Gastrocnemius medialis (tissue), 4 donors: ENCODE data around the gene GOLPH3.

Experiments used
- POLR2A ChIP-seq, 2 donors: fragments of 450-650 bp; IDR thresholded peaks; one replicate each; pipeline ENCODE4 v1.6.1; 2017; ENCODE audit warnings: antibody characterized with exemption in 2 of 2, mild to moderate bottlenecking in 2 of 2, moderate library complexity in 2 of 2
- TF ChIP-seq, protein P1 (sequence below), 5 experiments: fragments of 450-650 bp in 3 of 5; fragments of 200-600 bp in 2 of 5; sonication (generic) in 2 of 5; IDR thresholded peaks in 4 of 5; conservative IDR thresholded peaks in 1 of 5; 1 replicate in 4 of 5; 2 replicates in 1 of 5; pipeline ENCODE4 v1.5.1; 2016 to 2019; ENCODE audit warnings: antibody characterized with exemption in 5 of 5, mild to moderate bottlenecking in 3 of 5, moderate library complexity in 3 of 5

GRCh38 chr5:32147236-32147635, 26.9 kb downstream of the GOLPH3 start:
- TF ChIP-seq, protein P1, sequence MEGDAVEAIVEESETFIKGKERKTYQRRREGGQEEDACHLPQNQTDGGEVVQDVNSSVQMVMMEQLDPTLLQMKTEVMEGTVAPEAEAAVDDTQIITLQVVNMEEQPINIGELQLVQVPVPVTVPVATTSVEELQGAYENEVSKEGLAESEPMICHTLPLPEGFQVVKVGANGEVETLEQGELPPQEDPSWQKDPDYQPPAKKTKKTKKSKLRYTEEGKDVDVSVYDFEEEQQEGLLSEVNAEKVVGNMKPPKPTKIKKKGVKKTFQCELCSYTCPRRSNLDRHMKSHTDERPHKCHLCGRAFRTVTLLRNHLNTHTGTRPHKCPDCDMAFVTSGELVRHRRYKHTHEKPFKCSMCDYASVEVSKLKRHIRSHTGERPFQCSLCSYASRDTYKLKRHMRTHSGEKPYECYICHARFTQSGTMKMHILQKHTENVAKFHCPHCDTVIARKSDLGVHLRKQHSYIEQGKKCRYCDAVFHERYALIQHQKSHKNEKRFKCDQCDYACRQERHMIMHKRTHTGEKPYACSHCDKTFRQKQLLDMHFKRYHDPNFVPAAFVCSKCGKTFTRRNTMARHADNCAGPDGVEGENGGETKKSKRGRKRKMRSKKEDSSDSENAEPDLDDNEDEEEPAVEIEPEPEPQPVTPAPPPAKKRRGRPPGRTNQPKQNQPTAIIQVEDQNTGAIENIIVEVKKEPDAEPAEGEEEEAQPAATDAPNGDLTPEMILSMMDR (IDR thresholded peaks at IDR 0.05 in 4 of 5, conservative IDR thresholded peaks at IDR 0.05 in 1 of 5), result no peak
- no peak for TF ChIP-seq POLR2A (IDR thresholded peaks at IDR 0.05)
